DOHH2 (cell line): ENCODE results near the gene CLDN5.

ENCODE experiments used
- H3F3A ChIP-seq: fragments of 200-600 bp; sonication (generic), shearing (Covaris generic); 2 replicates; pipeline ENCODE4 v1.6.0; 2016; ENCODE audit warnings: antibody characterized with exemption, mild to moderate bottlenecking; ENCODE audit not compliant: control insufficient read depth, insufficient read depth
- H3K27ac ChIP-seq: fragments of 200-600 bp; sonication (generic); 2 replicates; pipeline ENCODE4 v1.5.1; 2014; ENCODE audit warnings: low read depth, mild to moderate bottlenecking, low read length, moderate library complexity
- H3K27me3 ChIP-seq: fragments of 200-600 bp; sonication (generic); 2 replicates; pipeline ENCODE4 v1.6.1; 2014; ENCODE audit warnings: mild to moderate bottlenecking, low read length, mixed read lengths; ENCODE audit not compliant: control insufficient read depth
- H3K36me3 ChIP-seq: fragments of 200-600 bp; sonication (generic); 2 replicates; pipeline ENCODE4 v1.6.1; 2014; ENCODE audit warnings: mild to moderate bottlenecking, low read length, moderate library complexity, mixed read lengths; ENCODE audit not compliant: control insufficient read depth
- H3K4me1 ChIP-seq: fragments of 200-600 bp; sonication (generic); 2 replicates; pipeline ENCODE4 v1.6.1; 2014; ENCODE audit warnings: mild to moderate bottlenecking, low read length, mixed read lengths; ENCODE audit not compliant: control insufficient read depth
- H3K4me2 ChIP-seq: fragments of 200-600 bp; sonication (generic); 2 replicates; pipeline ENCODE4 v1.6.0; 2014; ENCODE audit warnings: mild to moderate bottlenecking, low read length, moderate library complexity
- H3K4me3 ChIP-seq: fragments of 200-600 bp; sonication (generic); 2 replicates; pipeline ENCODE4 v1.5.1; 2014; ENCODE audit warnings: mild to moderate bottlenecking, low read length, mixed read lengths
- H3K79me2 ChIP-seq: fragments of 200-600 bp; sonication (generic); 2 replicates; pipeline ENCODE4 v1.6.1; 2014; ENCODE audit warnings: mild to moderate bottlenecking, low read length, mixed read lengths; ENCODE audit not compliant: control insufficient read depth
- H3K9me2 ChIP-seq: fragments of 200-600 bp; sonication (generic); replicated peaks from 2 replicates; pipeline ENCODE4 v1.6.1; 2014; ENCODE audit warnings: mild to moderate bottlenecking, low read length, mixed read lengths; ENCODE audit not compliant: control insufficient read depth
- H3K9me3 ChIP-seq: fragments of 200-600 bp; sonication (generic); 2 replicates; pipeline ENCODE4 v1.6.1; 2014; ENCODE audit warnings: antibody characterized with exemption, low read length, mixed read lengths; ENCODE audit not compliant: control insufficient read depth, insufficient read depth
- H4K20me1 ChIP-seq: fragments of 200-600 bp; sonication (generic); 2 replicates; pipeline ENCODE4 v1.6.0; 2014; ENCODE audit warnings: low read depth, mild to moderate bottlenecking, antibody characterized with exemption, low read length, moderate library complexity; ENCODE audit not compliant: control insufficient read depth, insufficient read depth
- EZH2phosphoT487 ChIP-seq: fragments of 200-600 bp; sonication (generic); IDR thresholded peaks from 2 replicates; pipeline ENCODE4 v1.6.1; 2017; ENCODE audit warnings: borderline replicate concordance, mild to moderate bottlenecking, antibody characterized with exemption, low read length, moderate library complexity, mixed read lengths
- TF ChIP-seq, protein P1 (sequence below): fragments of 200-600 bp; sonication (generic); IDR thresholded peaks from one replicate; pipeline ENCODE4 v1.5.1; 2014; ENCODE audit warnings: antibody characterized with exemption, mild to moderate bottlenecking, low read depth, low read length; ENCODE audit not compliant: poor library complexity, severe bottlenecking

CLDN5 gene

DNA sequence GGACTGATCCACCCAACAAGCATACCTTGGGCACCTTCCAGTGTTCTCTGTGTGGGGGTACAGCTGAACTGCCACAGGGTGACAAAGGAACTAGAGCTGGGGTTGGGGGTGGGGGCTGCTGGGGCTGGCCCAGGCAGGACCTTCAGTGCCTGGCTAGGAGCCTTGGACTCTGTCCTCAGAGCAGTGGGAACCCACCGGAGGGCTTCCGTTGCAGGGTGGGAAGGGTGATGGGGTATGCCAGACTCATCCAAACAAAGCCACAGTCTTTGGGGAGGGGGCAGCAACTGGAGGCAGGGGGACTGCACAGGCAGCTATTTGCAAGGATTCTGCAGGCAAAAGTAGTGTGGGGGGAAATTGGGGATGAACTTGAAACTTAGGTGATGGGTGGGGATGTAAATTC, 35.7 kb upstream of the CLDN5 start:
- no peaks in the 10 kb centered on the region for H3K9me2 ChIP-seq
- H4K20me1 ChIP-seq, result no peaks in the 10 kb centered on the region
- H3K4me2 ChIP-seq, result no peak overlapping the region
- H3F3A ChIP-seq, result no peaks in the 10 kb centered on the region
- no peaks in the 10 kb centered on the region for H3K36me3 ChIP-seq
- no peaks in the 10 kb centered on the region for H3K9me3 ChIP-seq
- TF ChIP-seq EZH2phosphoT487, result no peak
- TF ChIP-seq, protein P1, sequence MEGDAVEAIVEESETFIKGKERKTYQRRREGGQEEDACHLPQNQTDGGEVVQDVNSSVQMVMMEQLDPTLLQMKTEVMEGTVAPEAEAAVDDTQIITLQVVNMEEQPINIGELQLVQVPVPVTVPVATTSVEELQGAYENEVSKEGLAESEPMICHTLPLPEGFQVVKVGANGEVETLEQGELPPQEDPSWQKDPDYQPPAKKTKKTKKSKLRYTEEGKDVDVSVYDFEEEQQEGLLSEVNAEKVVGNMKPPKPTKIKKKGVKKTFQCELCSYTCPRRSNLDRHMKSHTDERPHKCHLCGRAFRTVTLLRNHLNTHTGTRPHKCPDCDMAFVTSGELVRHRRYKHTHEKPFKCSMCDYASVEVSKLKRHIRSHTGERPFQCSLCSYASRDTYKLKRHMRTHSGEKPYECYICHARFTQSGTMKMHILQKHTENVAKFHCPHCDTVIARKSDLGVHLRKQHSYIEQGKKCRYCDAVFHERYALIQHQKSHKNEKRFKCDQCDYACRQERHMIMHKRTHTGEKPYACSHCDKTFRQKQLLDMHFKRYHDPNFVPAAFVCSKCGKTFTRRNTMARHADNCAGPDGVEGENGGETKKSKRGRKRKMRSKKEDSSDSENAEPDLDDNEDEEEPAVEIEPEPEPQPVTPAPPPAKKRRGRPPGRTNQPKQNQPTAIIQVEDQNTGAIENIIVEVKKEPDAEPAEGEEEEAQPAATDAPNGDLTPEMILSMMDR, result no peak
- H3K27ac ChIP-seq, result no peak overlapping the region
- H3K4me3 ChIP-seq, result no peak overlapping the region
- no peaks in the 10 kb centered on the region for H3K4me1 ChIP-seq
- H3K27me3 ChIP-seq, result no peaks in the 10 kb centered on the region
- H3K79me2 ChIP-seq, result no peaks in the 10 kb centered on the region

DNA sequence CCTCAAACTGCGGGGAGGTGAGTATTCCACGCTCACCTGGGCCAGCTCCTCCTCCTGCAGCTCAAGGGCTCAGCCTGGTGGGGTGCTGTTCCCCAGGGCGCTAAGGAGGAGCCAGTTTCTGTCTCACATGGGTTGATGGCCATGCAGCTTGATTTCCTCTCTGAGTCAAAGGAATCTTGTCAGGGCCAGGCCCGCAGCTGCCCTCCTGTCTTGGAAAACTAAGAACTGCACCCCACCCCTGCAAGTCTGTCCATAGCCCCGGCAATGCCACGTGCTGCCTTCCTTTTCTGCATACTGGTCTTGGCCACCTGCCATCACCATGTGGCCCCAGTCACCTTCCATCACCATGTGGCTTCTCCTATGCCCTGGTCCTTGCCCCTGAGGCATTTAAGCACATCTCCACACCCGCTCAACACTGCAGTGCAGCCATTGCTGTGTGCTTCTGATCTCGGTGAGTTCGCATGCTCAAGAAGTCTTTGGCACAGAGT, 35.2 kb upstream of the CLDN5 start:
- no peaks in the 10 kb centered on the region for H3K79me2 ChIP-seq
- no peaks in the 10 kb centered on the region for H3K36me3 ChIP-seq
- H3K9me2 ChIP-seq, result no peaks in the 10 kb centered on the region
- no peak overlapping the region for H3K27ac ChIP-seq
- H4K20me1 ChIP-seq, result no peaks in the 10 kb centered on the region
- H3K9me3 ChIP-seq, result no peaks in the 10 kb centered on the region
- H3K4me1 ChIP-seq, result no peaks in the 10 kb centered on the region
- H3K27me3 ChIP-seq, result 0 out of 2 replicates have a peak, but pooled peaks cover 3% of the 10 kb centered on the region
- H3F3A ChIP-seq, result no peaks in the 10 kb centered on the region
- H3K4me3 ChIP-seq, result no peak overlapping the region
- no peak overlapping the region for H3K4me2 ChIP-seq
- TF ChIP-seq, protein P1, result no peak
- TF ChIP-seq EZH2phosphoT487, result no peak

DNA sequence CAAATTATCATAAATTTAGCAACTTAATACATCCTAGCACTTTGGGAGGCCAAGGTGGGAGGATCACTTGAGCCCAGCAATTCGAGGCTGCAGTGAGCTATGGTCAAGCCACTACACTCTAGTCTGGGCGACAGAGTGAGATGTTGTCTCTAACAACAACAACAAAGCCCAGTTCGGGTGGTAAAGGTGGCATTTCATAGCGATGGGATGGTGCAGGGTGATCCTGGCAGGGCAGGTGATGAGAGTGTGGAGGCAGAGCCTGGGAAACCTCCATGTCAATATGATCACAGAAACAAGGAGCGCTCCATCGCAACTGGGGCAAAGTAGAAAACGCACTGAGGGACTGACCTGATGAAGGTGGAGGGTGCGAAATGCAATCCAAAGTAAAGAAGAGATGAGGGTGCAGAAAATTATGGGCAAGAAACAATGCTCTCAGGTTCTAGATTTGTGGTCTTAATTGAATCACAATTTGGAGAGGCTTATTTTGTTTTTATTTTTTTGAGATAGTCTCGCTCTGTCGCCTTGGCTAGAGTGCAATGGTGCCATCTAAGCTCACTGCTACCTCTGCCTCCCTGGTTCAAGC, 32.8 kb upstream of the CLDN5 start:
- Histone ChIP-seq H3K27ac (no peak overlapping the region), H3F3A (no peaks in the 10 kb centered on the region), H3K36me3 (no peaks in the 10 kb centered on the region), H4K20me1 (no peaks in the 10 kb centered on the region), H3K4me3 (no peak overlapping the region), H3K27me3 (0 out of 2 replicates have a peak, but pooled peaks cover 6% of the 10 kb centered on the region), H3K9me2 (no peaks in the 10 kb centered on the region), H3K4me2 (no peak overlapping the region), H3K9me3 (0 out of 2 replicates have a peak, but pooled peaks cover 4% of the 10 kb centered on the region), H3K79me2 (no peaks in the 10 kb centered on the region), H3K4me1 (no peaks in the 10 kb centered on the region)
- TF ChIP-seq, protein P1, result no peak
- no peak for TF ChIP-seq EZH2phosphoT487
